ENCODE data around the gene CAPN5.
A peak's percentile ranks its signal among the peaks of the same experiment; 100 is the strongest.

CAPN5 gene

DNA sequence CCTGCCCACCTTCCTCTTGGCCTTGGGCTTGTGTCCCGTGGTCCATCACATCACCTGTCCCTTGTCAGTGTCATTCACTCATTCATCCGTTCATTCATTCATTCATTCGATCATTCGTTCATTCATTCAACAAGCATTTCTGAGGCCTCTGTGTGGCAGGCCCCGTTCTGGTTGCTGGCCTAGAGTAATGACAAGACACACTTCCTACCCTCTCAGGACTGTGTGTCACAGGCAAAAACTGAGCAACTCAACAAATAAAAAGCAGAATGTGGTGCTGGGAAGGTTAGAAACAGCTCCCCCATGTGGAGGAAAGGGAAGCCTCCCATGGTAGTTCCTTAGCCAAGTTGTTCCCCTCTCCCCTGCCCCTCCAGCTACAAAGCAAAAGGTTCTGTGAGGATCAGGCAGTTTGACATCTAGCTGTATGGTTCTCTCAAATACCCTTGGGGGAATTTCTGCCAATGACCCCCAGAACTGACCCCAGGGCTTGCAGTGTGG, 34.3 kb downstream of the CAPN5 start:
- Histone ChIP-seq H3K4me1 (ENCODE audit: insufficient read depth, poor library complexity, severe bottlenecking) (no peaks in the 10 kb centered on the region), H3K4me3 (ENCODE audit: severe bottlenecking) (no peak overlapping the region), H3K27me3 (ENCODE audit: insufficient read depth, poor library complexity, severe bottlenecking) (no peaks in the 10 kb centered on the region), H3K27ac (ENCODE audit: poor library complexity, severe bottlenecking) (no peak overlapping the region), H3K36me3 (ENCODE audit: low read depth) (no peaks in the 10 kb centered on the region), H3K9me3 (ENCODE audit: severe bottlenecking) (no peaks in the 10 kb centered on the region)
- no peak for DNase-seq (ENCODE audit: low spot score)
- no peak for ATAC-seq (ENCODE audit: low read depth)
- TF ChIP-seq, protein P1, sequence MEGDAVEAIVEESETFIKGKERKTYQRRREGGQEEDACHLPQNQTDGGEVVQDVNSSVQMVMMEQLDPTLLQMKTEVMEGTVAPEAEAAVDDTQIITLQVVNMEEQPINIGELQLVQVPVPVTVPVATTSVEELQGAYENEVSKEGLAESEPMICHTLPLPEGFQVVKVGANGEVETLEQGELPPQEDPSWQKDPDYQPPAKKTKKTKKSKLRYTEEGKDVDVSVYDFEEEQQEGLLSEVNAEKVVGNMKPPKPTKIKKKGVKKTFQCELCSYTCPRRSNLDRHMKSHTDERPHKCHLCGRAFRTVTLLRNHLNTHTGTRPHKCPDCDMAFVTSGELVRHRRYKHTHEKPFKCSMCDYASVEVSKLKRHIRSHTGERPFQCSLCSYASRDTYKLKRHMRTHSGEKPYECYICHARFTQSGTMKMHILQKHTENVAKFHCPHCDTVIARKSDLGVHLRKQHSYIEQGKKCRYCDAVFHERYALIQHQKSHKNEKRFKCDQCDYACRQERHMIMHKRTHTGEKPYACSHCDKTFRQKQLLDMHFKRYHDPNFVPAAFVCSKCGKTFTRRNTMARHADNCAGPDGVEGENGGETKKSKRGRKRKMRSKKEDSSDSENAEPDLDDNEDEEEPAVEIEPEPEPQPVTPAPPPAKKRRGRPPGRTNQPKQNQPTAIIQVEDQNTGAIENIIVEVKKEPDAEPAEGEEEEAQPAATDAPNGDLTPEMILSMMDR (IDR thresholded peaks at IDR 0.05; ENCODE audit: poor library complexity, severe bottlenecking), result peak; percentile 16

- H3K4me1 ChIP-seq (ENCODE audit: insufficient read depth, poor library complexity, severe bottlenecking), result no peaks in the 10 kb centered on the region
- TF ChIP-seq, protein P1 (IDR thresholded peaks at IDR 0.05; ENCODE audit: poor library complexity, severe bottlenecking), result no peak
- no peak within 1 kb of the TSS for H3K27ac ChIP-seq (ENCODE audit: poor library complexity, severe bottlenecking)
- H3K27me3 ChIP-seq (ENCODE audit: insufficient read depth, poor library complexity, severe bottlenecking), result no peaks in the 10 kb centered on the region
- no peak for ATAC-seq (ENCODE audit: low read depth)
- H3K9me3 ChIP-seq (ENCODE audit: severe bottlenecking), result no peaks in the 10 kb centered on the region
- DNase-seq (ENCODE audit: low spot score), result peak; percentile 32
- H3K4me3 ChIP-seq (ENCODE audit: severe bottlenecking), result no peak within 1 kb of the TSS
- no peaks in the 10 kb centered on the region for H3K36me3 ChIP-seq (ENCODE audit: low read depth)
Measured at GRCh38 chr11:77102246-77103210, 35.8 kb downstream of the CAPN5 start, which contains the start of gene OMP. OMP (plus strand) TSS chr11:77102840; CDS start chr11:77102840, 0 bp downstream.

GRCh38 chr11:77103319-77103718, 36.5 kb downstream of the CAPN5 start:
- ATAC-seq (ENCODE audit: low read depth) (no peak), DNase-seq (ENCODE audit: low spot score) (no peak)
- TF ChIP-seq, protein P1 (IDR thresholded peaks at IDR 0.05; ENCODE audit: poor library complexity, severe bottlenecking), result no peak
- Histone ChIP-seq H3K4me3 (ENCODE audit: severe bottlenecking) (no peak overlapping the region), H3K27ac (ENCODE audit: poor library complexity, severe bottlenecking) (no peak overlapping the region), H3K9me3 (ENCODE audit: severe bottlenecking) (no peaks in the 10 kb centered on the region), H3K4me1 (ENCODE audit: insufficient read depth, poor library complexity, severe bottlenecking) (peaks cover 3% of the 10 kb centered on the region), H3K27me3 (ENCODE audit: insufficient read depth, poor library complexity, severe bottlenecking) (no peaks in the 10 kb centered on the region), H3K36me3 (ENCODE audit: low read depth) (no peaks in the 10 kb centered on the region)

GRCh38 chr11:77104727-77105126, 38.0 kb downstream of the CAPN5 start:
- TF ChIP-seq, protein P1 (IDR thresholded peaks at IDR 0.05; ENCODE audit: poor library complexity, severe bottlenecking), result no peak
- Histone ChIP-seq H3K4me3 (ENCODE audit: severe bottlenecking) (no peak overlapping the region), H3K9me3 (ENCODE audit: severe bottlenecking) (no peaks in the 10 kb centered on the region), H3K36me3 (ENCODE audit: low read depth) (no peaks in the 10 kb centered on the region), H3K27me3 (ENCODE audit: insufficient read depth, poor library complexity, severe bottlenecking) (no peaks in the 10 kb centered on the region), H3K4me1 (ENCODE audit: insufficient read depth, poor library complexity, severe bottlenecking) (peaks cover 3% of the 10 kb centered on the region), H3K27ac (ENCODE audit: poor library complexity, severe bottlenecking) (no peak overlapping the region)
- DNase-seq (ENCODE audit: low spot score), result no peak
- no peak for ATAC-seq (ENCODE audit: low read depth)
